Colon (tissue), 2 donors: ENCODE results near the gene MYO7B.

ENCODE experiments used
- FAIRE-seq: peaks from 2 replicates; lab custom pipeline; 2012; peaks lifted over from hg19 to GRCh38; lab: Jason Lieb, UNC
- donor health status: control.
- donor health status: control.

The MYO7B gene

DNA sequence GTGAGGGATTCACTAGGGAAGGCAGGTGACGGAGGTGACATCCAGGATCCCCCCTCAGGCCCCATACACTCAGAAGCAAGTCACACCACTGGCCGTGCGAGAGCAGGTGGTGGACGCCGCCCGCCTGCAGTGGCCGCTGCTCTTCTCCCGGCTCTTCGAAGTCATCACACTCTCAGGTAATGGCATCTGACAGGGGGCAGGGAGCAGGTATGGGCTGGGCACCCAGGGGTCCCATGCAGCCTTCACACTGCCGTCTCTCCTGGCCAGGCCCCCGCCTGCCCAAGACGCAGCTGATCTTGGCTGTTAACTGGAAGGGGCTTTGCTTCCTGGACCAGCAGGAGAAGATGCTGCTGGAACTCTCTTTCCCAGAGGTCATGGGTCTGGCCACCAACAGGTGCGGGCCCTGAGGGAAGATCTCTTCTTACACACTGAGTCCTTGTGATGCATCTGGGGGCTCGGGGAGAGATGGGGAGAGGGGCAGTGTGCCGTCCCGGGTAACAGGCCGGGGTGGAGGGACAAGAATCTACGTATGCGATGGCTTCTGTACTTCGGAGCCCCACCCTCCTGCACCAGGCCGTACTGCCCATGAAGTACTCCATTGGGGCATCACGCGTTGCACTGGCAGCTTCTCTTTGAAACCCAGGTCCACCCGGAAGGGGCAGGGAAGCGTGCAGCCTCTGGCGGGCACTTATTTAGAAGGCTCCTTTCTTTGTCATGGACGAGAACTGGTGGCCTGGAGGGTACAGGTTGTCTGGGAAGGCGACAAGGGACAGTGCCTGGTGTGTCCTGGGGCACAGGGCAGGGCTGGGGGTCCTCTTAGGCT is 91.6 kb downstream of the MYO7B start:
- no peak for FAIRE-seq

DNA sequence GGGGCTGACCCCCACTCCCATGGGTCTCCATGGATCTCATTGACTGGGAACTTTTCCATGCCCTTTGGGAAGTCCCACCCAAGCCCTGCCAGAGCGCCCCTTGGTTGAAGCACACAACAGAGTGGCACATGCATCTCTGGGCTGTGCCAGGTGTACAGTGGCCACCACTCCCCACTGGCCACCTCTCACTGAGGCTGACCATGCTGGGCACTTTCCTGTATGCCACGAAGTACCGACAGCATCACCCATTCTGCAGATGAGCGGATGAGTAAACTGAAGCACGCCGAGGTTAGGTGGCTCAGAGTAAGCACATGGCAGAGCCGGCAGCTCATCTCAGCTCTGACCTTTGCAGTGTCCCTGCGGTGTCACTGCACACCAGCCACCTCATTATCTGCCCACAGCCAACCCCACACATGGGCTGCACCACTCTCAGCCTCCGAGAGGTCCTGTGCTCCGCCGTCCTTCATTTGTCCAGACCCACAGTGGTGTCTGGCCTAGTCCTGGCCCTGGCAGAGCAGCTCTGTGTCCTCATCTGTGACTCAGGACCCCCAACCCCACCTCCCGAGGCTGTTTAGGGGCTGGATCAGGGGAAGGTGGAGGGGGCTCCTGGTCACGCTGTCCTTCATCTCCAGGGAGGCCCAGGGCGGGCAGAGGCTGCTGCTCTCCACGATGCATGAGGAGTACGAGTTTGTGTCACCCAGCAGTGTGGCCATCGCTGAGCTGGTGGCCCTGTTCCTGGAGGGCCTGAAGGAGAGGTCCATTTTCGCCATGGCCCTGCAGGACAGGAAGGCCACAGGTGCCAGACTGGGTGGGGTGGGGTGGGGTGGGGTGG is 92.5 kb downstream of the MYO7B start:
- no peak for FAIRE-seq

DNA sequence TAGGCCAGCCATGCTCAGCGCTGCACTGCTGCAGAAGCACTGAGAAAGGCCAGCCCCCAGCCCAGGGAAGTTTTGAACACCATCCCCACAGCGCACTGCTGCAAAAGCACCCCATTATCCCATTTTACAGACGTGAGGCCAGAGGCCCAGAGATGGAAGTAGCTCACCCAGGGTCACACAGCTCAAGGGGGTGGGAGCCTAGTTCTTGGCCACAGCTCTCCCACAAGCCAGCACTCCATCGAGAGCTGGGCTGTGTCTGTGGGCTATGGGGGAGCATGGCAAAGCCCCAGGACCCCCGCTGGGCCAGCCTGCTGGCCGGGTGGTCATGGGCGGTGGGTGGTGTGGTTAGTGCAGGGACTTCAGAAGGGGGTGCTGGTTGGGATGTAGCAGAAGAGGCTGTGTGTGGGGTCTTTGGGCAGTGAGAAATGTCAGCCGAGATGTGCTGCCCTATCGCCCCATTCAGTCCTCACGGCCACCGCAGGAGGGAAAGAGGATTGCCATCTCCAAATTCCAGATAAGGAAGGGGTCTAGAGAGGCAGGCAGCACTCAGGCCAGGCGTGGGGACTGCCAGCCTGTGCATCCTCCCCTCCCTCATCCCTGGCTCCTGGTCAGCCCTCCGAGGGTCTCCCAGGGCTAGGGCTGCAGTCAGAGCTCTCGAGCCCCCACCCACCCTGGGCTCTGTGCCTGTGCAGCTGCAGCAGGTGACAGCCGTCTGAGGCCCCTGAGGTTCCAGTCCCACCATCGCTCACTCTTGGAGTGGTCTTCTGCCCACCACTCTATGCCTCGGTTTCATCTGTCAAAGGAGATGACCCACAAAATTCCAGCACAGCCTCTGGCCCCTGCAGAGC is 93.5 kb downstream of the MYO7B start:
- FAIRE-seq, result no peak

DNA sequence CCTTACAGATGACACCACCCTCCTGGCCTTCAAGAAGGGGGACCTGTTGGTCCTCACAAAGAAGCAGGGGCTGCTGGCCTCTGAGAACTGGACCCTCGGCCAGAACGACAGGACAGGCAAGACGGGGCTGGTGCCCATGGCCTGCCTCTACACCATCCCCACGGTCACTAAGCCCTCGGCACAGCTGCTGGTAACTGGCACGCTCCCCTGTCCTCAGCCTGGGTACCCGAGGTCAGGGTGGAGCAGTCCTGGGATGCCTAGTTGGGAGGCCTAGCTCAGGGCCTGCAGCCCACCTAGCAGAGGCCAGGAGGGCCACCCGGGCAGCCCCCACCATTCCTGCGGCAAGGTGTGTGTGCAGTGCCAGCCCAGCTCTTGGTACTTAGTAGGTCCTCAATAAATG is 94.2 kb downstream of the MYO7B start:
- no peak for FAIRE-seq

- FAIRE-seq, result no peak
Observed at GRCh38 chr2:127630096-127630863, 94.8 kb downstream of the MYO7B start.

DNA sequence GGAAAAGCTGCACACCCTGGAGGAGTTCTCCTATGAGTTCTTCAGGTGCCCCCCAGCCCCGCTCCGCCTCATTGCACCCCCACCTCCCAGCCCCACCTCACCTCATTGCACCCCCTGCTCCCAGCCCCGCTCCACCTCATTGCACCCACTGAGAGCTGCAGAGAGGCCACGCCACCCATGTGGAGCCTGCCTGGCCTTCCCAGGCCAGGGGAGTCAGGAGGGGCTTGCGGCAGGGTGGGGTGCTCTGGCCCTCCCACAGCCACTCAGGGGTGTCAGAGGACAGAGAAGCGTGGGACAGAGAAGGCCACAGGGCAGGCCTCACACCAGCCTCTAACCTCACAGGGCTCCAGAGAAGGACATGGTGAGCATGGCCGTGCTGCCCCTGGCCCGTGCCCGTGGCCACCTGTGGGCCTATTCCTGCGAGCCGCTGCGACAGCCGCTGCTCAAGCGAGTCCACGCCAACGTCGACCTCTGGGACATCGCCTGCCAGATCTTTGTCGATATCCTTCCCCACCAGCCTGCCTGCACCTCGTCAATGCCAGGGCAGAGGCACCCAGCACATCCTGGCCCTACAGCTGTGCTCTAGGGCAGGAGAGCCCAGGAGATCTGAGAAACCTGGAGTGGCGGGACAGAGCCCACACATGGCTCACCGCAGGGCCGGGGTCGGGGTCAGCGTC is 95.5 kb downstream of the MYO7B start:
- no peak for FAIRE-seq

DNA sequence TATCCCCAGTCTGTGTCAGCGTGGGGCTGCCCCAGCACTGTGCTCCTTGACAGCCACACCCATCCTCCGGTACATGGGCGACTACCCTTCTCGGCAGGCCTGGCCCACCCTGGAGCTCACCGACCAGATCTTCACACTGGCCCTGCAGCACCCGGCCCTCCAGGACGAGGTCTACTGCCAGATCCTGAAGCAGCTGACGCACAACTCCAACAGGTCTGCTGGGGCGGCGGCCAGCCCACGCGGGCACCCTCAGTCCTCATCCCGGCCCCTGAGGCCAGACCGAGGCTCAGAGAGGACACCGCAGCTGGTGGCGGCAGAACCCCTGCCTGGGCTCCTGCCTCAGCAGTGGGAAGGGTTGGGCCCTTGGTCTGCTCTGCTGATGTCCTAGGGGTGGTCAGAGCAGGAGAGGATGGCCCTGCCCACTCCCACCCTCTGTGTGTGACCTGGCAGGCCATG is 96.1 kb downstream of the MYO7B start:
- no peak for FAIRE-seq

GRCh38 chr2:127631997-127632581 is 96.6 kb downstream of the MYO7B start:
- FAIRE-seq, result no peak

DNA sequence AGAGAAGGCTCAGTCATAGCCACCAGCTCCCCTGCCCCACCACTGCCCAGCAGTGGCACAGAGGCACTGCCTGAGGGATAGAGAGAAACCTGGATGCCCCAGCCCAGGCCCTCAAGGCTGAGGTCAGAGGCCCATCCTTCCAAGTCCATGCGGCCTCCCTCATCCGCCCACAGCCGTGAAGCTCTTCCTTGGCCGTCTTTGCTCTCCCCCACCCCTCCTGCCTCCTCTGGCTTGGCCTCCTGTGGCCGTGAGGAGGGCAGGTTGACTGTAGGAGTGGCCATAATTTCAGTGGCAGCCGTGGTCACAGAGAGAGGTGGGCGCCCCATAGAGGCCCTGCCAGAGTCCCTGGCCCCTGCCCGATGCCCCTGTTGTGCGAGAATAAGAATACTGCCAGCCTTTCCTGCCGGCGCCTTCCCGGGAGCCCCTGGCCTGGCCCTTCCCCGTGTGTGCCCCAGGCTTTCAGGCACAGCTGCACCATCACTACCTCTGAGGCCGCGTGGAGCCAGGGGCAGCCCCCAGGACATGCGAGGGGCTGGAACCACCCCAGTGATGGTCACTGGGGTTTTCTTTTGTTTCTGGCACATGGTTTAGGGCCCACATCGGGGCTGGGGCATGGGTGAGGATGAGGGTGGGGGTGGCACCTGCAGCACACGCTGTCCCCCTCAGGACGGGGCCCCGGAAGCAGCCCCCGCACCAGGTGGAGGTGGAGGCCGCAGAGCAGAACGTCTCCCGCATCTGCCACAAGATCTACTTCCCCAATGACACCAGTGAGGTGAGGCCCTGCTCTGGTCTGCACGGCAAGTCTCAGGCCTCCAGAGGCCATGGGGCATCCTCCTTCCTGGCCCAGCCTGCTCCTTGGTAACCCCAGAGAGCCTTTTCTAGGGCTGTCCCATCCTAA is 97.4 kb downstream of the MYO7B start:
- no peak for FAIRE-seq

GRCh38 chr2:127633556-127634065 is 98.1 kb downstream of the MYO7B start:
- FAIRE-seq, result no peak

DNA sequence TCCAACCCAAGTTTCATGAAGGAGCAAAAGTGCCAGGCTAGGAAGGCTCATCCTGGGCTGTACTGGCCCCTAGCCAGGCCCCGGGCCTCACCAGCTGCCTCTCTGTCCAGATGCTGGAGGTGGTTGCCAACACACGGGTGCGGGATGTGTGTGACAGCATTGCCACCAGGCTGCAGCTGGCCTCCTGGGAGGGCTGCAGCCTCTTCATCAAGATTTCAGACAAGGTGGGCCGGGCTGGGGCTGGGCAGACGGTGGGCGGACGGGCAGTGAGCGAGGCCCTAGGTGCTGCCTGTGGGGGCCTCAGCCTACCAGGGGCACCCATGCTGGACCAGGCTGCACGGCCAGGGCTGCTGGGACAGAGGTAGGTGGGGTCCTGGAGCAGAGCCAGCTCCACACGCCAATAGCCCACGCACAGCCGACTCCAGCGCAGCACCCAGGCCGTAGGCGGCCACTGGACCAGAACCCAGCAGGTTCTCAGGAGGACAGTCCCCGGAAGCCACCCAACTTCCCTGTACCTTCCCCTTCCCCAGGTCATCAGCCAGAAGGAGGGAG is 98.7 kb downstream of the MYO7B start:
- FAIRE-seq, result no peak

DNA sequence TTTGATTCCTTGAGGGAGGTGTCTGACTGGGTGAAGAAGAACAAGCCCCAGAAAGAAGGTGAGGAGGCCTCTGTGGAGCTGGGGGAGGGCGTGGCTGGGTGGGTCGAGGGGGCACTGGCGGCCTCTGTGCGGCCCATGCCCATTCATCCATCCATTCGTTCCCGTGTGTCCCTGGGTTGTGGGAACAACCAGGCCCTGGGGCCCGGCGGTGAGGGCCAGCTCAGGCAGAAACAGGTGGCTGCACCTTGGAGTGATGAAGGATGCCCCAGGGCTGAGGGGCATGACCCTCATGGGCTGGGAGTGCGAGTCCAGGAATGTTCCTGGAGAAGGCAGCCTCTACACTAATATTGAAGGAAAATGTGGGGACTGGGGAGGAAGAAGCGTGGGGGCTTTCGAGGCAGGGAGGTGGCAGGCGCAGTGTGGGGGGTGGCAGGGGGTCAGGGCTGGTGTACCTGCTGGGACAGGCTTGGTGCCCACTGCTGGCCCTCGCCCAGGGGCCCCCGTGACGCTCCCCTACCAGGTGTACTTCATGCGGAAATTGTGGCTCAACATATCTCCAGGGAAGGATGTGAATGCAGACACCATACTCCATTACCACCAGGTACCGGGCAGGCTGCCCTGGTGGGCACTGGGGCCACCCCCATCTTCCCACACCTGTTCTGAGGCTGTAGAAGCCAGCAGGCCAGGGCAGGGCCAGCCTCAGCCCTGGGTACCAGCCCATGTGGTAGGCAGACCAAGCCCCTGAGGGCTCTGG is 99.3 kb downstream of the MYO7B start:
- FAIRE-seq, result no peak

GRCh38 chr2:127635380-127636237 is 100.1 kb downstream of the MYO7B start:
- no peak for FAIRE-seq

- no peak for FAIRE-seq
Observed at GRCh38 chr2:127636248-127637235, 101.1 kb downstream of the MYO7B start.

- no peak for FAIRE-seq
Observed at GRCh38 chr2:127637236-127637630, 101.8 kb downstream of the MYO7B start.

- FAIRE-seq, result no peak
Observed at GRCh38 chr2:127637725-127638252, 102.3 kb downstream of the MYO7B start.
